NT2/D1 (cell line): Measurements from ENCODE around the gene ISOC2.

Experiments used
- DNase-seq: peaks from one replicate; pipeline ENCODE4 v3.0.0-alpha.2; 2011; ENCODE audit warnings: low read depth, low spot score
- H3K27me3 ChIP-seq: 2 replicates; pipeline ENCODE4 v1.6.0; 2011; ENCODE audit warnings: mild to moderate bottlenecking; ENCODE audit not compliant: insufficient read length, insufficient read depth
- H3K36me3 ChIP-seq: 2 replicates; pipeline ENCODE4 v1.6.1; 2011; ENCODE audit warnings: mild to moderate bottlenecking, low read length, mixed read lengths; ENCODE audit not compliant: insufficient read depth, insufficient read length
- H3K4me1 ChIP-seq: 2 replicates; pipeline ENCODE4 v1.5.1; 2011; ENCODE audit not compliant: insufficient read depth, insufficient read length
- H3K4me3 ChIP-seq: 2 replicates; pipeline ENCODE4 v1.5.1; 2011; ENCODE audit warnings: low read depth; ENCODE audit not compliant: insufficient read length
- H3K9ac ChIP-seq: 2 replicates; pipeline ENCODE4 v1.6.0; 2011; ENCODE audit warnings: low read depth; ENCODE audit not compliant: insufficient read length
- H3K9me3 ChIP-seq: 2 replicates; pipeline ENCODE4 v1.5.1; 2011; ENCODE audit warnings: mild to moderate bottlenecking, low read length; ENCODE audit not compliant: insufficient read depth
- SUZ12 ChIP-seq: IDR thresholded peaks from 2 replicates; pipeline ENCODE4 v1.6.1; 2011; ENCODE audit not compliant: insufficient read length, insufficient read depth; ENCODE audit errors: extremely low read depth
- YY1 ChIP-seq: IDR thresholded peaks from 2 replicates; pipeline ENCODE4 v1.6.1; 2011; ENCODE audit not compliant: insufficient read length, insufficient read depth
- ZNF274 ChIP-seq: IDR thresholded peaks from 2 replicates; pipeline ENCODE4 v1.6.1; 2011; ENCODE audit warnings: mild to moderate bottlenecking, low read depth, low read length

ISOC2 gene

DNA sequence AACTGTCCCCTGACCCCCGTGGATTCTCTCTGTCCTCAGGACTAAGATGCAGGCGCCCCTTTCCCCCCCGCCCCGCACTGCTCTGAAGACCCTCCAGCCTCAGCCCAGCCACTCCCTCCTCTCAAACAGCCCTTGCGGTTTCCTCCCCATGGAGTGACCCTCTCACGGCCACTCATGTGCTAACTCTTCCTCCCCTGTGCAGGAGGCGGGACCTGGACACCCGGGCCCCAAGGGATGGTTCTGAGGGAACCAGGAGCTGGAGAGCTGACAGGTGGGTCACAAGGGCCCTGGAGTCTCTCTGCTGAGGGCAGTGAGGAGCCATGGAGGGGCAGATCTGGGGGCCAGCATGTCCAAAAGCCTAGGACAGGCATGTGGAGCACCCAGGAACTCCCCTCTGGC lies 1.9 kb downstream of the ISOC2 start:
- H3K4me3 ChIP-seq, result no peak overlapping the region
- H3K27me3 ChIP-seq, result peaks cover 39% of the 10 kb centered on the region
- no peaks in the 10 kb centered on the region for H3K9me3 ChIP-seq
- TF ChIP-seq ZNF274 (no peak), SUZ12 (no peak), YY1 (no peak)
- H3K9ac ChIP-seq, result no peak overlapping the region
- no peaks in the 10 kb centered on the region for H3K36me3 ChIP-seq
- peaks cover 16% of the 10 kb centered on the region for H3K4me1 ChIP-seq
- DNase-seq, result no peak

DNA sequence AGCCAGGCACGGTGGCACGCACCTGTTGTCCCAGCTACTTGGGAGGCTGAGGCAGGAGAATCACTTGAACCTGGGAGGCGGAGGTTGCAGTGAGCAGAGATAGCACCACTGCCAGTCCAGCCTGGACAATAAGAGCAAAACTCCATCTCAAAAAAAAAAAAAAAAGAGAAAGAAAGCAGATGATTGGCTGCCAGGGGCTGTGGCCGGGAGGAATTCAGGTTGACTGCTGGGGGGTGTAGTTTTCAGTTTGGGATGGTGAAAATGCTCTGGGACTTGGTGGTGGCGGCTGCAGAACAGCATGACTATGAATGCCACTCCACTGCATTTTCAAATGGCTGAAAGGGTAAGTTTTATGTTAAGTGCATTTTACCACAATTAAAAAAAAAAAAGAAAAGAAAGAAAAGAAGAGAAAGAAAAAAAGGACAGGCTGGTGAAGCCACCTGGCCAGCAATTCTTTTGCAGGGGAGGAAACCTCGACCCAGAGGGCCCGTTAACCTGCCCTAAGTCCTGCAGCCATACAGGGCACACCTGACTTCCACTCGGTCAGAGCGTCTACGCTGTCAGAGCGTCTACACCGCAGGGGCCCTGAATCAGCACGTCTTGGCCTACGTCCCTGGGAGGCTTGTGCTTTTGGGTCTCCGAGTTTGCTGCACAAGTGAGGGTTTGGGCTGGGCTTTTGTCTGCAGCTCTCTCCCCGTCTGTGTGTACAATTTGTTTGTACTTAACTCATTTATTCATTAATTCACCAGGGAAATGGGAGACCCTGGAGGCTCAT lies 3.6 kb downstream of the ISOC2 start:
- H3K4me3 ChIP-seq, result no peak overlapping the region
- no peak overlapping the region for H3K9ac ChIP-seq
- peaks cover 31% of the 10 kb centered on the region for H3K27me3 ChIP-seq
- TF ChIP-seq SUZ12 (no peak), YY1 (no peak), ZNF274 (no peak)
- no peak for DNase-seq
- H3K4me1 ChIP-seq, result peaks cover 2% of the 10 kb centered on the region
- H3K9me3 ChIP-seq, result no peaks in the 10 kb centered on the region
- H3K36me3 ChIP-seq, result no peaks in the 10 kb centered on the region

DNA sequence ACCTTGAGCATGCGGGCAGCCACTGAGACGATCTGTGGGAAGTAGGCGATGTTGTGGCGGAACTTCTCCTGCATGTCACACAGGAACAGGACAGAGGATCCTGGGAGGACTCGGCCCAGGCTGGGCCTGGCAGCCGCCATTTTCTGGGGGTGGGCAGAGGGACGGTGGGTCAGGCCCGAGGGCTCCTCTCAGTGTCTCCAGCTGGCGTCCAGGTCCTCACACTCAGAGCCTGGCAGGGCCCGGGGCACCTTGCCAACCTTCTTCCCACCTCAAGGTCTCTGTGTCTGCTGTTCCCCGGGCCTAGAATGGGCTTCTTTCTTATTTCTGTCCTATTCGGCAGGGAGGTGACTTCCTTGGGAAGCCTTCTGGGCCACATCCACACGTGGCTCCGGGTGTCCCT lies 5.1 kb downstream of the ISOC2 start:
- peaks cover 31% of the 10 kb centered on the region for H3K27me3 ChIP-seq
- H3K9ac ChIP-seq, result no peak overlapping the region
- no peaks in the 10 kb centered on the region for H3K4me1 ChIP-seq
- no peaks in the 10 kb centered on the region for H3K9me3 ChIP-seq
- TF ChIP-seq SUZ12, result no peak
- no peak for DNase-seq
- H3K4me3 ChIP-seq, result no peak overlapping the region
- H3K36me3 ChIP-seq, result no peaks in the 10 kb centered on the region

DNA sequence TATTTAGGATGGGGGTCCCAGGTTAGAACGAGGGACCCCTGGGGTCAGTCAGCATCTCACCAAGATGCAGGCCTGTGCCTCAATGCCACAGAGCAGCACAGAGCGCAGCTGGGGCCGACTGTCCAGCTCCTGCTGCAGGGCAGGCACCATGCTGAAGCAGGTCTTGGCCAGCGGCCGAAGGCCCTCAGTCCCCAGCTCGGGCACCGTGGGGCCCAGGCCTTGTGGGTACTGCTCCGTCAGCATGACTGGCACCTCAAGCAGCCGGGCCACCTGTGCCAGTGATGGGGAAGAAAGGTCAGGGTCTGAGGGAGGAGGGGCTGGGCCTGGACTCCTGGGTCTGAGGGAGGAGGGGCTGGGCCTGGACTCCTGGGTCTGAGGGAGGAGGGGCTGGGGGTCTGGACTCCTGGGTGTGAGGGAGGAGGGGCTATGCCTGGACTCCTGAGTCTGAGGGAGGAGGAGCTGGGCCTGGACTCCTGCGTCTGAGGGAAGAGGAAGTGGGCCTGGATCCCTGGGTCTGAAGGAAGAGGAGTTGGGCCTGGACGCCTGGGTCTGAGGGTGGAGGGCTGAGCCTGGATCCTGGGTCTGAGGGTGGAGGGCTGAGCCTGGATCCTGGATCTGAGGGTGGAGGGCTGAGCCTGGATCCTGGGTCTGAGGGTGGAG lies 5.7 kb downstream of the ISOC2 start:
- H3K9me3 ChIP-seq, result no peaks in the 10 kb centered on the region
- H3K4me1 ChIP-seq, result no peaks in the 10 kb centered on the region
- H3K9ac ChIP-seq, result no peak overlapping the region
- H3K36me3 ChIP-seq, result no peaks in the 10 kb centered on the region
- no peak overlapping the region for H3K4me3 ChIP-seq
- peaks cover 31% of the 10 kb centered on the region for H3K27me3 ChIP-seq
- DNase-seq, result no peak
- TF ChIP-seq YY1 (no peak), SUZ12 (no peak), ZNF274 (no peak)

DNA sequence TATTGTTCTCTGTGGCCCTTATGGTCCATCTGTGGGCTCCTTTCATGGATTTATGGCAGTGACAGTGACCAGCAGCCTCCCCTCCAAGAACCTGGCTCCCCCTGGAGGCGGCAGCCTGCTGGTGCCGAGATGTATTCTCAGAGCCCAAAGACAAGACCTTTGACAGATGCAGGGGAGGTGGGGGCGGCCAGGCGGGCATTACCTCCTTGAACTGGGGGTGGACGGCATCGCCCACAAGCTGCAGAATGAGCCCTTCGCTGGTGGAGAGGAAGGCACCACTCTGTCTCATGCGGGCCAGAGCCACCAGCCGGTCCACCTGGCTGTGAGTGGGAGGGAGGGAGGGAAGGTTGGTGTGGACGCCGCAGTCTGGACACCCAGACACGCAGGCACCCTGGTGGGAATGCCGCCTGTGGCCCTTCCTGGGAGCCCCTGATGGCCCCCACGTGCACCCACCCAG lies 6.6 kb downstream of the ISOC2 start:
- no peak overlapping the region for H3K4me3 ChIP-seq
- H3K27me3 ChIP-seq, result peaks cover 37% of the 10 kb centered on the region
- DNase-seq, result no peak
- TF ChIP-seq YY1 (no peak), ZNF274 (no peak), SUZ12 (no peak)
- H3K9ac ChIP-seq, result no peak overlapping the region
- no peaks in the 10 kb centered on the region for H3K36me3 ChIP-seq
- H3K9me3 ChIP-seq, result no peaks in the 10 kb centered on the region
- H3K4me1 ChIP-seq, result no peaks in the 10 kb centered on the region

DNA sequence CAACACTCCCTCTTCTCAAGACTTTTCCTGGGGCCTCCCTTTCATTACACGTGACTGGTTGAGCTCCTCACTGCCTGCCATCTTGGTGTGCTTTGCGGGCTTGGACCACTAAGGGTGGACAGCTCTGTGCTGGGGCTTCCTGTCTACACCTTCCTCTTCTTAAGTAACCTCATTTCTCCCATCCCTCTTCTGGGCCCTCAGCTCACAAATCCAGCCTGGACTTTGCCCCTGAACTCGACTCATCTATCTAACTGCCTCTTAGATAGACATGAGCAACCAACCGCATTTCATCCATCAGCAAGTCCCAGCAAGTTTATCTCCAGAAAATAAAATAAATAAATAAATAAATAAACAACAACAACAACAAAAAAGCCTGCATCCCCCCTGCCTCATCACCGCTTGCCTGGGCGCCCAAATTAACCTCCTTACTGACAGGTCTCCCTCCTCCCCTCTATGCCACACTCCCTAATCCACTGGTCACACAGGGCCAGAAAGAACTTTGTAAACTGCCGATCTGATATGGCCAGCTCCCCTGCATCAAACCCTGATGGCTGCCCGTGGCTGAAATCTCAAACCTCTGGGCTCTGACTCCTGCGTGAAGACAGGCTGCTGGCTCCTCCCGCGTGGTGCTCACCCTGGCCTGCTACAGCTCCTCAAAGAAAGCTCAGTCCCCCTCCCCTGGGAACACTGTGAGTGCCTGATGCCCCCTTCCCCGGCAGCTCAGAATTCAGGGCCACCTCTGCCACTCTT lies 7.8 kb downstream of the ISOC2 start:
- no peaks in the 10 kb centered on the region for H3K36me3 ChIP-seq
- H3K27me3 ChIP-seq, result peaks cover 46% of the 10 kb centered on the region
- H3K4me3 ChIP-seq, result no peak overlapping the region
- no peak for DNase-seq
- H3K9ac ChIP-seq, result no peak overlapping the region
- TF ChIP-seq ZNF274, result no peak
- TF ChIP-seq SUZ12, result no peak
- TF ChIP-seq YY1, result no peak
- no peaks in the 10 kb centered on the region for H3K4me1 ChIP-seq
- no peaks in the 10 kb centered on the region for H3K9me3 ChIP-seq

DNA sequence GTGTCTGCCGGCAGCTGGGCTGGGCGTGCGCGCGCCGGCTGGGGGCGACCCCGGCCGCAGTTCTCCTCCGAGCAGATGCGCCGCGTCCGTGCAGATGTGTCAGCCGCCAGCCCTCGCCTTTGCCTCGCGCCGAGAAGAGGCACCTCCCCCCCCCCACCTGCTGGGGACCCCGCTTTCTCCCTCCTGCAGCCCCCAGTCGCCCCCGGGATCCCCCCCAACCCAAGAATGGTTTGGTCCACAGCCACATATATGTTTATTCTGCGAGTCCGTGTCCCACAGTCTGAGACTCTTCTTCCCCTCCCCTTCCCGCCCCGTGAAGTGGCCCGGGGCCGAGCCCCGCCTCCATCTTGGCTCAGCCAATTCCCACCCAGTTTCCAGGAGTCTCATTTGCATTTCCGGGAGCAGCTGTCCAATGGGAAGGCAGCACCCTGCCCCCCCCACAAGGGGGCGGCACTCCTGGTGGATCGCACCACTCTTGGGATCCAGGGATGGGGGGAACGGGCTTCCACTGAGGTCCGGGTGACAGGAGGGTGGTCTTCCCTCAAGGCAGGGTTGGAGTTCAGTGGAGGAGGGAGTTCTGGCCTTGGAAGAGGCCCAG lies 8.6 kb downstream of the ISOC2 start:
- no peak overlapping the region for H3K9ac ChIP-seq
- H3K36me3 ChIP-seq, result no peaks in the 10 kb centered on the region
- no peaks in the 10 kb centered on the region for H3K4me1 ChIP-seq
- peak; percentile 54 for DNase-seq
- TF ChIP-seq ZNF274 (no peak), YY1 (no peak), SUZ12 (no peak)
- H3K27me3 ChIP-seq, result peaks cover 54% of the 10 kb centered on the region
- H3K9me3 ChIP-seq, result no peaks in the 10 kb centered on the region
- H3K4me3 ChIP-seq, result no peak overlapping the region
